HG03565 (cell line): Measurements from ENCODE around the gene DDX4.

ENCODE experiments used
- ATAC-seq: cut with Tn5 transposase; IDR thresholded peaks from one replicate; pipeline ENCODE4 v1.9.1; 2021; ENCODE audit warnings: mild to moderate bottlenecking, moderate library complexity; ENCODE audit not compliant: unreplicated experiment

DDX4 gene

GRCh38 chr5:55820488-55820887 lies 82.6 kb downstream of the DDX4 start:
- no peak for ATAC-seq

DNA sequence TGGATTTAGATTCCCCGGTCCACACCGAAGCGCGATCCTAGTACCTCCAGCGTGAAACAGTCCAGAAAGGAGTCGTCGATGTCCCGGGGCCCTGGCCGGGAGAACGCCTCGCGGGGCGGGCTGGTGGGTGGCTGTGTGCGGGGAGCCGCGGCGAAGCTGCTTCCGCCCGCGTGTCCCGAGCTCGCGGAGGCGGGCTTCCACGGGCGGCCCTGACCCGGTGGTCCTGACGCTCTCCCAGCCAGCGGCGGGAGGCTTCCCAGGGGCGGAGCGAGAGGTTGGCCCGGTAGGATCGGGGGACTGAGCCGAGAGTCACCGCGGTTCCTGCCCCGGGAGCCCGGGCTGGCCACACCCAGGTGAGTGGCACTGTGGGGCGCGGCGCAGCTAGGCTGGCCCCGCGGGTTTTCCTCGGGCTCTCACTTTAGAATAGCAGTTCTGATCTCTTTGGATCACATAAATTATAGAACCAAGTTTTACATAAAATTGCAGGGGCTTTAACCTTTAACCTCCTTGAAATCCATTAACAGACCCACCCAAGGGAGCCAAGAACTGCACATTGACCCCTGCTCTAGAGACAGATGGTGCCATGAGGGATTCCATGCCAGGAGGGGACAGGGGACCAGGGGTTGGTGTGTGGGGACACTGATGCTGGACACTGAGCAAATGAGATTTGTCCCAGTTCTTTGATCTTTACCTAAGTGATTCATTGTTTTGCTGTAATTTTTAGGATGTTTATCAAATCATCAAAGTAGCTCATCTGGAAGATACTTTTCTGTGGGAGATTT lies 84.1 kb downstream of the DDX4 start:
- no peak for ATAC-seq

GRCh38 chr5:55823151-55823796 lies 85.4 kb downstream of the DDX4 start:
- no peak for ATAC-seq

GRCh38 chr5:55829956-55830355 lies 92.1 kb downstream of the DDX4 start:
- no peak for ATAC-seq

GRCh38 chr5:55832446-55832845 lies 94.6 kb downstream of the DDX4 start:
- ATAC-seq: no peak

DNA sequence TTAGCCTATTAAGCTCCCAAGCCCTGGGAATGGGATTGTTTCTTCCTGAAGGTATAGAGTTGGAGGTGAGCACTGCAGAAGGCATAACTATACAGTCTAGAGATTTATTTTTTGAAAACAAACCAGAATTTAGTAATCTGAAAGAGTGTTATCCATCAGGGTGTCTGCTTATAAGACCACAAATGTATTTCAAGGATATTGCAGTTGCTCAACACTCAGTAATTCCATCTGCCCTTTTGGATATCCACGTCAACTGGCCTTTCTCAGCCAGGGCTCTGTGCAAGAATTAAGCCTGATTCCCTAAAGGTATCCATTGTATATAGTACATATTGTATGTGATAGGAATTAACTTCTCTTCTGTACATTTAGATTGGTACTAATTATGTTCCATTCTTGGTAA lies 98.3 kb downstream of the DDX4 start:
- ATAC-seq: no peak

DNA sequence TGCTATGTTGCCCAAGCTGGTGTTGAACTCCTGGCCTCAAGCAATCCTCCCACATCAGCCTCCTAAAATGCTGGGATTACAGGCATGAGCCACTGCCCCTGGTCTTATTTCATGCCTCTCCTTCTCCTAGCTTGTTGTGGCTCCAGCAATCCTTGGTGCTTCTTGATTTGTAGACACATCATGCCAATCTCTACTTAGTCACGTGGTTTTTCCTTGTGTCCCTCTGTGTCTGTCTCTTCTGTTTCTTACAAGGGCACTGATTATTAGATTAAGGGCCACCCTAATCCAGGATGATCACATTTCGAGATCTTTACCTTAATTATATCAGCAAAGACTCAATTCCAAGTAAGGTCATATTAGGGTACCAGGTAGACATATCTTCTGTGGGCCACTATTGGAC lies 104.1 kb downstream of the DDX4 start:
- ATAC-seq: no peak

- no peak for ATAC-seq
Observed at GRCh38 chr5:55847837-55848236, 110.0 kb downstream of the DDX4 start.

GRCh38 chr5:55848783-55849182 lies 110.9 kb downstream of the DDX4 start:
- ATAC-seq: no peak

GRCh38 chr5:55850839-55851674 lies 113.2 kb downstream of the DDX4 start, which contains the start of gene IL31RA:
Gene IL31RA (plus strand): TSS chr5:55851357. CDS start chr5:55851571, 214 bp downstream.
- no peak for ATAC-seq

- no peak for ATAC-seq
Observed at GRCh38 chr5:55851675-55851979, 113.8 kb downstream of the DDX4 start.

DNA sequence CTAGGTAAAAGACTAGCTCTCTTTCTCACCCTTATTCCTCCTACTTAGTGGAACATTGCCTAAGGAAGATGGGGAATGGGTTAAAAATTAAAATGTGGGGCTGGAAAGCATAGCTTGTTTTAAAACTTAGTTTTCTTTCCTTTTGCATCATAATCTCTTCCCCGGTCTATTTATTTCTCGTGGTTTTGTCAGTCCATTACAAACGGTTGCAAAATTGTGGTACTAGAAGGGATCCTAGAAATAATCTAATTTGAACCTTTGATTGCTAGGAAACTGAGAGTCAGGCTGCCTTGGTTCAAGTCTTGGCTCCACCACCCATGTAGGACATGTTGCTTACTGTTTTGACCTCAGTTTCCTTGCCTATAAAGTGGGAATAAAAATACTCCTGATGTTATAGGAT lies 114.6 kb downstream of the DDX4 start:
- no peak for ATAC-seq

DNA sequence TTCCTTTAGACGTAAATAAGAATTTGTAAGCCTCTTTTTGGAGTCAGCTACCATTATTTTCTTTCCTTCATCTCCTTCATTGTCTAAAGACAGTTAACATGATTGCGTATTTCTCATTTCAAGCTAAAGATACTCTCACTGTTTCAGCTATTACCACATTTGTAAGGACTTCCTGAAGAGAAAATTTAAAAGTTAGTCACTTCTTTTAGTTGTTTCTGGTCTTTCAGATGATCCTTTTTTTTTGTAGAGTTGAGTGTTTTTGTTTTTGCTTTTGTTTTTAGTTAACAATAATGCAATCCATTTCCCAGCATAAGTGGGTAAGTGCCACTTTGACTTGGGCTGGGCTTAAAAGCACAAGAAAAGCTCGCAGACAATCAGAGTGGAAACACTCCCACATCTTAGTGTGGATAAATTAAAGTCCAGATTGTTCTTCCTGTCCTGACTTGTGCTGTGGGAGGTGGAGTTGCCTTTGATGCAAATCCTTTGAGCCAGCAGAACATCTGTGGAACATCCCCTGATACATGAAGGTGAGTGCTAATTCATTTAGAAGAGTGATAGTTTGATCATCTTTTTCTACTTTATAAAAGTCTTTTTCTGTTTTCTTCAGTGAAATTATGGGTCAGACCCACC lies 115.3 kb downstream of the DDX4 start:
- no peak for ATAC-seq

- ATAC-seq: no peak
Observed at GRCh38 chr5:55853818-55854217, 116.0 kb downstream of the DDX4 start.

GRCh38 chr5:55855509-55855908 lies 117.6 kb downstream of the DDX4 start:
- no peak for ATAC-seq

- no peak for ATAC-seq
Observed at GRCh38 chr5:55856516-55857246, 118.8 kb downstream of the DDX4 start.

DNA sequence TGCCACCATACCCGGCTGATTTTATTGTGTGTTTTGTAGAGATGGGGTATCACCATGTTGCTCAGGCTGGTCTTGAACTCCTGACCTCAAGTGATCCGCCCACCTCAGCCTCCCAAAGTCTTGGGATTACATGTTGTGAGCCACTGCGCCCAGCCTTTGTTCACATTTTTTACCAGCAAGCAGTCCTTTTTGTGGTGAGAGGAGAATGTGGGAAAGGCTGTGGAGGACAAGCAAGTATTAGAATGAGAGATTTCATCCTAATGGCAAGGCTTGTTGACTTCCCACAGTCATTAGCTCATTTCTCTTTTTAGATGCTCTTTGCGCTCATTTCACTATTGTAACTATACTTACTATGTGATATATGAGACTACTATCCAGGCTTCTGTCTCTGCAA lies 119.4 kb downstream of the DDX4 start:
- ATAC-seq: no peak

GRCh38 chr5:55858104-55858503 lies 120.2 kb downstream of the DDX4 start:
- no peak for ATAC-seq

GRCh38 chr5:55860288-55860687 lies 122.4 kb downstream of the DDX4 start:
- ATAC-seq: no peak

DNA sequence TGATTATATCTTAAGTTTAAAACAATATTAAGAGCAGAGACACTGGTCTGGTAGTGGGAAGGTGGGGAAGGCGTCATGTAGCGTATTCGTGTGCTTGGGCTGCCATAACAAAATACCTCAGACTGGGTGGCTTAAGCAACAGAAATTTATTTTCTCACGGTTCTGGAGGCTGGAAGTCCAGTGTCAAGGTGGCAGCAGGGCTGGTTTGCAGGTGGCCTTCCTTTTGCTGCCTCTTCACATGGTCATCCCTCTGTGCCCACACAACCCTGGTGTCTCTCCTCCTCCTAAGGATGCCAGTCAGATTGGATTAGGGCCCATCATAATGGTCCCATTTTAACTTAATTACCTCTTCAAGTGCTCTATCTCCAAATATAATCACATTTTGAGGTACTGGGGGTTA lies 122.8 kb downstream of the DDX4 start:
- no peak for ATAC-seq
